ENCODE results near the gene SMIM23.

DNA sequence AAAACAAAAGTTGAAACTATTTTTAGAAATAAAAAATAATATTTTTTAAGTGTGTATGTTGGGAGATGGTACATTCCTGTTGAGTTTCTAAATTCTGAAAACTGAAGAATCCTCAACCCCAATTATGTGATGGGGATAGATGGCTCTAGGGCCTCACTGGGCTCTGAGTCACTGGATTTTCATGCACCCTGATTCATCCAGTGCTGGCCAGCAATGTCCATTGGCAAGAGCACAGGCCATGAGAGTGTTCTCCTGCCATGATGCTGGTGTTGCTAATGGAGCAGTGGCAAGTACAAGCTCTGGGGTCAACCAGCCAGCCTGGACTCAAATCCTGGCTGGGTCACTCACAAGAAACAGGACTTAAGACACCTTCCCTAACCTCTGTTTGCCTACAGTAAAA, 23.3 kb downstream of the SMIM23 start:
- TF ChIP-seq, protein P1, sequence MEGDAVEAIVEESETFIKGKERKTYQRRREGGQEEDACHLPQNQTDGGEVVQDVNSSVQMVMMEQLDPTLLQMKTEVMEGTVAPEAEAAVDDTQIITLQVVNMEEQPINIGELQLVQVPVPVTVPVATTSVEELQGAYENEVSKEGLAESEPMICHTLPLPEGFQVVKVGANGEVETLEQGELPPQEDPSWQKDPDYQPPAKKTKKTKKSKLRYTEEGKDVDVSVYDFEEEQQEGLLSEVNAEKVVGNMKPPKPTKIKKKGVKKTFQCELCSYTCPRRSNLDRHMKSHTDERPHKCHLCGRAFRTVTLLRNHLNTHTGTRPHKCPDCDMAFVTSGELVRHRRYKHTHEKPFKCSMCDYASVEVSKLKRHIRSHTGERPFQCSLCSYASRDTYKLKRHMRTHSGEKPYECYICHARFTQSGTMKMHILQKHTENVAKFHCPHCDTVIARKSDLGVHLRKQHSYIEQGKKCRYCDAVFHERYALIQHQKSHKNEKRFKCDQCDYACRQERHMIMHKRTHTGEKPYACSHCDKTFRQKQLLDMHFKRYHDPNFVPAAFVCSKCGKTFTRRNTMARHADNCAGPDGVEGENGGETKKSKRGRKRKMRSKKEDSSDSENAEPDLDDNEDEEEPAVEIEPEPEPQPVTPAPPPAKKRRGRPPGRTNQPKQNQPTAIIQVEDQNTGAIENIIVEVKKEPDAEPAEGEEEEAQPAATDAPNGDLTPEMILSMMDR (IDR thresholded peaks at IDR 0.05), result no peak
- TF ChIP-seq POLR2AphosphoS5 (IDR thresholded peaks at IDR 0.05) (no peak), POLR2A (IDR thresholded peaks at IDR 0.05; ENCODE audit: low read depth) (no peak)
